HepG2 (cell line): ENCODE data around the gene CENPP. TPM values are rescaled to one million over a fixed set of nuclear protein-coding genes. Genes with fewer than 3 reads are reported as not detected.

ENCODE experiments used
- CBX5 ChIP-seq: sonication (generic); formaldehyde crosslinking; IDR thresholded peaks from 2 replicates; pipeline ENCODE4 v1.4.0; 2020; ENCODE audit warnings: missing genetic modification reagents, borderline replicate concordance
- CHD4 ChIP-seq: fragments of 200-600 bp; sonication (generic); IDR thresholded peaks from 2 replicates; pipeline ENCODE4 v1.7.0; 2017; ENCODE audit warnings: mild to moderate bottlenecking, low read length, borderline replicate concordance
- ESRRA ChIP-seq: sonication (generic); formaldehyde crosslinking; IDR thresholded peaks from 2 replicates; pipeline ENCODE4 v1.5.1; 2020; ENCODE audit warnings: mild to moderate bottlenecking, low read depth, missing genetic modification reagents
- FOXJ3 ChIP-seq: sonication (generic); formaldehyde crosslinking; IDR thresholded peaks from 2 replicates; pipeline ENCODE4 v1.4.0; 2020; ENCODE audit warnings: missing genetic modification reagents, mild to moderate bottlenecking, borderline replicate concordance
- HMG20A ChIP-seq: IDR thresholded peaks from 2 replicates; pipeline ENCODE4 v1.6.1; 2016; ENCODE audit warnings: borderline replicate concordance
- MED1 ChIP-seq: sonication (generic); formaldehyde crosslinking; IDR thresholded peaks from 2 replicates; pipeline ENCODE4 v1.4.0; 2020; ENCODE audit warnings: missing genetic modification reagents
- MXD4 ChIP-seq: IDR thresholded peaks from 2 replicates; pipeline ENCODE4 v1.6.1; 2016; ENCODE audit warnings: mild to moderate bottlenecking, missing biosample characterization, missing genetic modification reagents
- NONO ChIP-seq, 2 experiments: fragments of 450-650 bp in 1 of 2; sonication (generic) in 1 of 2; formaldehyde crosslinking in 1 of 2; IDR thresholded peaks in 1 of 2; conservative IDR thresholded peaks in 1 of 2; 2 replicates each; pipeline versions ENCODE4 v1.6.1 to v1.8.0; 2017 to 2022; ENCODE audit warnings: mild to moderate bottlenecking in 1 of 2, missing genetic modification reagents in 1 of 2, moderate library complexity in 1 of 2
- RARA ChIP-seq: IDR thresholded peaks from 2 replicates; pipeline ENCODE4 v1.6.1; 2016; ENCODE audit warnings: missing genetic modification reagents, missing compliant biosample characterization
- TRIM24 ChIP-seq: sonication (generic); formaldehyde crosslinking; IDR thresholded peaks from 2 replicates; pipeline ENCODE4 v1.8.0; 2022; ENCODE audit warnings: mild to moderate bottlenecking, missing genetic modification reagents
- WIZ ChIP-seq: sonication (generic); formaldehyde crosslinking; IDR thresholded peaks from 2 replicates; pipeline ENCODE4 v1.5.1; 2020; ENCODE audit warnings: mild to moderate bottlenecking, missing genetic modification reagents
- ZBTB38 ChIP-seq: sonication (generic); formaldehyde crosslinking; IDR thresholded peaks from 2 replicates; pipeline ENCODE4 v1.5.1; 2020; ENCODE audit warnings: mild to moderate bottlenecking, missing genetic modification reagents
- ZNF430 ChIP-seq: sonication (generic); formaldehyde crosslinking; IDR thresholded peaks from 2 replicates; pipeline ENCODE4 v1.9.0; 2021; ENCODE audit warnings: mild to moderate bottlenecking, missing genetic modification reagents
- ZNF431 ChIP-seq: sonication (generic); formaldehyde crosslinking; IDR thresholded peaks from 2 replicates; pipeline ENCODE4 v1.9.0; 2022; ENCODE audit warnings: missing genetic modification reagents, low read depth, mild to moderate bottlenecking, borderline replicate concordance
- polyA plus RNA-seq, 8 experiments: library from polyadenylated mRNA; depleted of rRNA in 3 of 8; stranded (reverse) in 7 of 8; unstranded in 1 of 8; fragments of >200 nt; fragmentation: Illumina TruSeq in 4 of 8; extraction: Trizol in 4 of 8; gene quantifications; 2 replicates each; pipeline versions ENCODE4 v1.2.1 to v1.2.3, GENCODE V29; 2011 to 2016; ENCODE audit warnings: low read depth in 4 of 8, missing spikeins in 1 of 8, mixed read lengths in 1 of 8; ENCODE audit not compliant: insufficient read depth in 1 of 8
- total RNA-seq, 5 experiments: library from RNA; depleted of rRNA; stranded (reverse); fragments of >200 nt; fragmentation: Illumina TruSeq; extraction: Trizol; gene quantifications; 2 replicates each; pipeline ENCODE4 v1.2.3, GENCODE V29; 2016; ENCODE audit warnings: low read depth in 1 of 5
- TF ChIP-seq, protein P1 (sequence below): IDR thresholded peaks from 2 replicates; pipeline ENCODE4 v1.4.0; 2020; ENCODE audit warnings: mild to moderate bottlenecking, missing genetic modification reagents
- TF ChIP-seq, protein P2 (sequence below): sonication (generic); formaldehyde crosslinking; IDR thresholded peaks from 2 replicates; pipeline ENCODE4 v1.8.1; 2023; ENCODE audit warnings: mild to moderate bottlenecking, moderate library complexity, missing genetic modification reagents
- TF ChIP-seq, protein P3 (sequence below): IDR thresholded peaks from 2 replicates; pipeline ENCODE4 v1.6.1; 2018; ENCODE audit warnings: missing genetic modification reagents, mild to moderate bottlenecking, missing compliant biosample characterization

CENPP gene
- total and polyA plus RNA-seq, 2 of the 13 experiments (the other 11 are each of a cell fraction or from before 2014, with no cell fraction given) = 2.0 to 11.4 TPM

DNA sequence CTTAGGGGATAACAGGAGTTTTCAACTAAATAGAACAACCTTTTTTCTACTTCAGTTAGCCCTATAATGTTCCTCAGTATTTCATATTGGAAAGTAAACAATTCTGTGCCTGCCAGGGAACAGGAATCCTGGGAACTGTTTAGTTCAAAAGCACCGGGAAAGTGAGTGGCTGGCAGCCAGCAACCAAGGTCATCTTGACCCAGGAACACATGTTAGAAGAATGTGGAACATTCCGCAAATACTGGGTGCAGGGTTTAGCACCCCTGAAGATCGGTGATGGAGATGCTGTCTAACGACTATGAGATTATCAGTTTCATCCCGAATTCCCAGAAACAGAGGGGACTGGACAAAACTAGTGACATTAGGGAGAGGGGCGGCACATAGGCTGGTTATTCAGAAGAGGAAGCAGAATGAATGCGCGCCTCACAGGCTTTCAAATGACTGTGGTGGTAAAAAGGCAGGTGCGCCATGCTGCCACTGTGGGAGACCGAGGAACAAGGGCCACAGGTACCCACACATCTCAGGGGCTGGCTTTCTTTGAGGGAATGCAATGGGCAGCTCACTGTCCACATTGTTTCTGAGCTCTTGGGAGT lies 293.0 kb downstream of the CENPP start (continued):
- TF ChIP-seq, protein P1, sequence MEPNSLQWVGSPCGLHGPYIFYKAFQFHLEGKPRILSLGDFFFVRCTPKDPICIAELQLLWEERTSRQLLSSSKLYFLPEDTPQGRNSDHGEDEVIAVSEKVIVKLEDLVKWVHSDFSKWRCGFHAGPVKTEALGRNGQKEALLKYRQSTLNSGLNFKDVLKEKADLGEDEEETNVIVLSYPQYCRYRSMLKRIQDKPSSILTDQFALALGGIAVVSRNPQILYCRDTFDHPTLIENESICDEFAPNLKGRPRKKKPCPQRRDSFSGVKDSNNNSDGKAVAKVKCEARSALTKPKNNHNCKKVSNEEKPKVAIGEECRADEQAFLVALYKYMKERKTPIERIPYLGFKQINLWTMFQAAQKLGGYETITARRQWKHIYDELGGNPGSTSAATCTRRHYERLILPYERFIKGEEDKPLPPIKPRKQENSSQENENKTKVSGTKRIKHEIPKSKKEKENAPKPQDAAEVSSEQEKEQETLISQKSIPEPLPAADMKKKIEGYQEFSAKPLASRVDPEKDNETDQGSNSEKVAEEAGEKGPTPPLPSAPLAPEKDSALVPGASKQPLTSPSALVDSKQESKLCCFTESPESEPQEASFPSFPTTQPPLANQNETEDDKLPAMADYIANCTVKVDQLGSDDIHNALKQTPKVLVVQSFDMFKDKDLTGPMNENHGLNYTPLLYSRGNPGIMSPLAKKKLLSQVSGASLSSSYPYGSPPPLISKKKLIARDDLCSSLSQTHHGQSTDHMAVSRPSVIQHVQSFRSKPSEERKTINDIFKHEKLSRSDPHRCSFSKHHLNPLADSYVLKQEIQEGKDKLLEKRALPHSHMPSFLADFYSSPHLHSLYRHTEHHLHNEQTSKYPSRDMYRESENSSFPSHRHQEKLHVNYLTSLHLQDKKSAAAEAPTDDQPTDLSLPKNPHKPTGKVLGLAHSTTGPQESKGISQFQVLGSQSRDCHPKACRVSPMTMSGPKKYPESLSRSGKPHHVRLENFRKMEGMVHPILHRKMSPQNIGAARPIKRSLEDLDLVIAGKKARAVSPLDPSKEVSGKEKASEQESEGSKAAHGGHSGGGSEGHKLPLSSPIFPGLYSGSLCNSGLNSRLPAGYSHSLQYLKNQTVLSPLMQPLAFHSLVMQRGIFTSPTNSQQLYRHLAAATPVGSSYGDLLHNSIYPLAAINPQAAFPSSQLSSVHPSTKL (CRISPR knock-in tag) = peak; percentile 71
- TF ChIP-seq ZNF430 (CRISPR knock-in tag) (no peak), MED1 (CRISPR knock-in tag) (peak; percentile 43), ESRRA (CRISPR knock-in tag) (0 out of 2 replicates have a peak, but pooled peaks have one; percentile 60), MXD4 (no peak), HMG20A (CRISPR knock-in tag) (peak; percentile 59; the same call in 1 of the 2 replicates), NONO (IDR thresholded peaks at IDR 0.05) (no peak), NONO (CRISPR knock-in tag; conservative IDR thresholded peaks at IDR 0.05) (no peak), FOXJ3 (CRISPR knock-in tag) (no peak), CBX5 (no peak), ZNF431 (CRISPR knock-in tag) (no peak), ZBTB38 (CRISPR knock-in tag) (peak; percentile 84), RARA (CRISPR knock-in tag) (peak; percentile 72), WIZ (CRISPR knock-in tag) (no peak), CHD4 (no peak), TRIM24 (CRISPR knock-in tag) (no peak)
- TF ChIP-seq, protein P2, sequence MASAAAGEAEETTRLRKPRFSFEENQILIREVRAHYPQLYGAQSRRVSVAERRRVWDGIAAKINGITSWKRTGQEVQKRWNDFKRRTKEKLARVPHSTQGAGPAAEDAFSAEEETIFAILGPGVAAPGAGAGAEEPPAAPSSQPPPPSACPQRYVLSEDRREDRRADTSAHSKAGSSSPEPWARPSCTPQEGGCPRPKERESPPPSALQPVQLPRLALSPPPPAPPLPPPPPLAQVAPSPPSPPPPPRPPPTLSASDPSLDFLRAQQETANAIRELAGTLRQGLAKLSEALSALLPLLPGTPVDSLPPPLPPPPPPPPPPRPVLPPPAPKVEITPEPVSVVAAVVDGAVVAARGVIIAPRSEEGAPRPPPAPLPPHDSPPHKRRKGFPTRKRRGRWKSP (CRISPR knock-in tag) = no peak
- TF ChIP-seq, protein P3, sequence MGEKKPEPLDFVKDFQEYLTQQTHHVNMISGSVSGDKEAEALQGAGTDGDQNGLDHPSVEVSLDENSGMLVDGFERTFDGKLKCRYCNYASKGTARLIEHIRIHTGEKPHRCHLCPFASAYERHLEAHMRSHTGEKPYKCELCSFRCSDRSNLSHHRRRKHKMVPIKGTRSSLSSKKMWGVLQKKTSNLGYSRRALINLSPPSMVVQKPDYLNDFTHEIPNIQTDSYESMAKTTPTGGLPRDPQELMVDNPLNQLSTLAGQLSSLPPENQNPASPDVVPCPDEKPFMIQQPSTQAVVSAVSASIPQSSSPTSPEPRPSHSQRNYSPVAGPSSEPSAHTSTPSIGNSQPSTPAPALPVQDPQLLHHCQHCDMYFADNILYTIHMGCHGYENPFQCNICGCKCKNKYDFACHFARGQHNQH = 0 out of 2 replicates have a peak, but pooled peaks have one; percentile 25
